NOMO-1 (cell line): ENCODE measurements around the gene GTF3C4.

ENCODE experiments used
- DNase-seq, 2 experiments: peaks; one replicate each; lab custom pipeline; 2025; ENCODE audit not compliant: unreplicated experiment in 2 of 2; lab: John Stamatoyannopoulos, UW

The GTF3C4 gene

GRCh38 chr9:132730054-132731033 lies 60.1 kb downstream of the GTF3C4 start:
- DNase-seq, result no peak

- no peak for DNase-seq
These were observed 61.0 kb downstream of the GTF3C4 start for GRCh38 chr9:132731230-132731629.

GRCh38 chr9:132732326-132733259 lies 62.3 kb downstream of the GTF3C4 start:
- no peak for DNase-seq

GRCh38 chr9:132733260-132733815 lies 63.1 kb downstream of the GTF3C4 start:
- DNase-seq, result no peak

- DNase-seq, result no peak
These were observed 69.5 kb downstream of the GTF3C4 start for GRCh38 chr9:132739710-132740310.

- no peak for DNase-seq
These were observed 70.5 kb downstream of the GTF3C4 start for GRCh38 chr9:132740526-132741309.

- DNase-seq, result no peak
These were observed 72.6 kb downstream of the GTF3C4 start for GRCh38 chr9:132742821-132743311.

- DNase-seq, result no peak
These were observed 73.7 kb downstream of the GTF3C4 start for GRCh38 chr9:132743931-132744479.
